ENCODE data around the gene P2RY14.
"Not testable (repeated sequence)": the region's sequence is repeated elsewhere in the genome, so short reads cannot be mapped to it uniquely, and the experiment has no call there.

P2RY14 gene

DNA sequence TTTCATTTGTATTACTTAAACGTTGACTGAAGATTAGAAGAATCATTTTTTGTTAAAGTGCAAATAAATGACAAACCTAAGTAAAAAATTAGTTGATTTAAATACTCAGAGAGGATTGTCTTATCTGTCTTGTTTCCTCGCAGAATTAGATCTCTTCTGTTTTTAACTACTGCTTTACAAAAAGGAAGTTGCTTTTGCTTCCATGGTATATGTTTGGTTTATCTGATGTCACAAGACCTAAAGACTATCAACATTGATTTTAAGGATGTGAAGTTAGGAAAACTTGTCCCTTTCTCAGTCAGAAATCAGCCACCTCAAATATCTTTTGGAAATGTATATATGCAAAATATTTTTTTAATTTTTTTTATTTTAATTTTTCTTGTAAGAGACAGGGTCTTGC, 104.0 kb downstream of the P2RY14 start:
- DNase-seq: no peak

DNA sequence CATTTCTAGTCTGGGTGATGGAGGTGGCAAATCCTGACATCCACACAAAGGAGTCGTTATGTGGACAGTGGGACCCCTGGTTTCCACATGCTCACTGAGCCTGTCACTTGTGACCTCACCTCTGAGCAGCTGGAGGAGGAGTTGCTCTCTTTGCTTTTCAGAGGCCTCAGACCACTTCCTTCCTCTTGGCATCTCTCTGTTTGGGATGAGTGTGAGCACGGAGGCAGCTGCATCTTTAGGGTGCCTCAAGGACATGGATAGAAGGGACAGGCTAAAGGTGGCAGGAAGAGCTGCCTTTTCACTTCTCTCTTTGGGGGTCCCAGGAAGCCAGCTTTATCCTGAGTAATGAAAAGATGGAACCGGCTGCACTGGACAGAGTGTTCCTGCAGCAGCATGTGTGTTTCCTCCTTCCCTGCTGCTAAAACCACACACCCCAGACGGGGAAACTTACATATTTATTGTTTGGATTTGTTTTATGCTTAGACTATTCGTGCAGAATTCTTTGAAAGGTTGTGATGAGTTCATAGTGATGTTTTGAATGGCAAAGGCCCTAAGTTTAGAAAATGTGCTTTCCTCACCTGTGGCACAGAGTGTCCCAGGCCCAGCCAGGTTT, 107.1 kb downstream of the P2RY14 start:
- no peak for DNase-seq

DNA sequence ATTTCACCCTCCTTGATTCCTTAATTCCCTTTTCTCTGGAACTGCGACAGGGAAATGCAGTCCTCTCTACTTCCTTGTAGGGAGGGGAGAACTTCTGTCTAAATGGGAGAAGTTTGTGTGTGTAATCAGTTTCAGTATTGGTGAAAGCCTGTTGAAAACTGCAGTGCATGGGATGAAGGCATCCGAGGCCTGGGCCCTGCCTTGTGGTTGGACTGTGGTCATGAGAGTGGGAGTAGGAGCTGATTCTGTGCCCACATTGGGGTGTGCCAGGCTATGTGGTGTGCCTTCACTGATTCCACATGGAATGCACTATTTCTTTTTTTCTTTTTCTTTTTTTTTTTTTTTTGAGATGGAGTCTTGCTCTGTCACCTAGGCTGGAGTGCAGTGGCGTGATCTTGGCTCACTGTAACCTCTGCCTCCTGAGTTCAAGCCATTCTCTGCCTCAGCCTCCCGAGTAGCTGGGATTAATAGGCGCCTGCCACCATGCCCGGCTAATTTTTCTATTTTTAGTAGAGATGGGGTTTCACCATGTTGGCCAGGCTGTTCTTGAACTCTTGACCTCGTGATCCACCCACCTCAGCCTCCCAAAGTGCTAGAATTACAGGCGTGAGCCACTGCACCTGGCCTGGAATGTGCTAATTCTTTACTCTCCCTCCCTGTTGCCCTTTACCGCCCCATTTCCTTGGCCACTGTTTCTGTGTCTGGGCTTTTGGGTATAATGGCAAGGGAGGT, 108.2 kb downstream of the P2RY14 start:
- DNase-seq: not testable (repeated sequence)

DNA sequence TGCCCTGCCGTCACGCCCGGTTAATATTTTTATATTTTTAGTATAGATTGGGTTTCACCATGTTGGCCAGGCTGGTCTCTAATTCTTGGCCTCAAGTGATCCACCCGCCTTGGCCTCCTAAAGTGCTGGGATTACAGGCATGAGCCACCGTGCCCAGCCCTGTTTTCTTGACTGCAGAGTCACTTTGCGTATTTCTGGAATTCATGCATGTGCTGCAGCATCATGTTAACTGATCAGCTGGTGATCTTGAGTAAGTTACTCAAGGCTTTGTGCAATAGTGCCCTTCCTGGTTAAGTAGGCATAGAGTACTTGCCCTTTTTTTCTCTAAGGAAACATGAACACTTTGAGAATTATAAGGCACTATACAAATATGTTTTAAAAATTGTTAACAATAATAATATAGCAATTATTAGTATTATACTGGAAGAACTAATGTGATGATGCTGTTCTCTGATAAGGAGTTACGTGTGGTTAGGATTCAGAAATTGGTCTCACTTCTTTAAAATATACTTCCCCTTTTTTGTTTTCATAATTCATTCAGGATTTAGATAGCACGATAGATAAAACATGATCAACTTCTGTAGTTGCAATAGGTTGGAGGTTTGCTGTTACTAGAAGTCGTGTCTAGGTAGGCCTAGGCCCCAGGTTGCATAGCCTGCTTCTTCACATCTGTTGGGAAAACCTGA, 108.9 kb downstream of the P2RY14 start:
- peak; percentile 3 for DNase-seq

DNA sequence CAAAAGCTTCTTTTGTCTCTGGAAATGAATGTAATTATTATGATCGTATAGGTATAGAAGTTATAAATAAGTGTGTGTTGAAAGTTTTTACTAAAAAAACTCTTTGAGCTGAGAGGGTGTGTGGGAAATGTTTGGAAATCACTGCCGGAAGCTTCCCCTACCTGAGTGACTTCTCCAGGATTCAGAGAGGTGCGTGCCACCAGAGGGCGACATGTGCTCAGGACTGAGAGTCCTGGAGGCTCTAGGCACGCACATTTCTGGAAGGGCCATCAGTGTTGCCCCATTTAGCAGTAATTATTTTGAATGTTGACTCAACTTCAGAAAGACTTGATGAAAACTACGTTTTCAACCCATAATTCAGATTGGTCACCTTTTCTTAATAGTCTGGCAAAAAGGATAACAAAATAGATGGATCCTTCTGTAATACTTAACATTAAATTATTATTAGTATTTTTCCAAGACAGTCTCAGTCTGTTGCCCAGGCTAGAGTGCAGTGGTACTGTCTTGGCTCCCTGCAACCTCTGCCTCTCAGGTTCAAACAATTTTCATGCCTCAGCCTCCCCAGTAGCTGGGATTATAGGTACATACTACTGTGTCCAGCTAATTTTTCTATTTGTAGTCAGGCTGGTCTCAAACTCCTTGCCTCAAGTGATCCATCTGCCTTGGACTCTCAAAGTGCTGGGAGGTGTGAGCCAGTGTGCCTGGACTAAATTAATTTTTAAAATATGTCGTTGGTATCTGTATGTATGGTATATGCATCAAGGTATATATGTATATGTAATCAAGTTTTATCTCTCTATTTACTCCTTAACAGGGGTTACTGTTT, 109.9 kb downstream of the P2RY14 start:
- peak; percentile 34 for DNase-seq

DNA sequence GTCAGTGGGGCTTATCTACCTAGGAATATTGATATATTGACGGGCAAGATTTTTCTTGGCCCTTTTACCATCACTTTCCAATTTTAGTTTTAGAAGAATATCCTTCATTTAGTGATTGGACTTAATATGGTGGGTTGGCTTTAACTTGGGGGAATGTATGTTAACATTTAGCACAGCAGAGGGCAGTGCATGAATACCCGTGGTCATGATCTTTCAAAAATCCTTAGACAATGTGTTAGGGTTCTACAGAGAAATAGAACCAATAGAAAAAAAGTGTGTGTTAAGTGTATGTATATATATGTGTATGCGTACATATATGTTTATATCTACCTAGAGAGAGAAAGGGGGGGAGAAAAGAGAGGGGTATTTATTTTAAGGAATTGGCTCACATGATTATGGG, 112.2 kb downstream of the P2RY14 start:
- no peak for DNase-seq

DNA sequence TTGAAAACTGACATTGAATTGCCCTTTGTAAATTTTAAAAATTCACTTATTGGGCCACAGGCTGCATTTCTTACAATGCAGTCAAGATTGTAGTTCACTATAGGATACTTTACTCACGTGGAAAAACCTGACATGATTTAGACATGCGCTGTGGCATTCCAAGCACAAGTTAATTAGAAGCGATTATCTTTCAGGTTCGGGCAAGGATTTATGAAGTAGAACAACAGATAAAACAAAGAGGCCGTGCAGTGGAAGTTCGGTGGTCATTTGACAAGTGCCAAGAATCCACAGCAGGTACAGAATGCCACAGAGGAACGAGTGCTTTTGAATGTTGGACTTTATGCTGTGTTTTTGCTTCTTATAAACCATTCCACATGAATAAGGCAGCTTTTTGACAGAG, 113.1 kb downstream of the P2RY14 start:
- DNase-seq: no peak
